GM19351 (cell line): ENCODE measurements around the gene IFT88.

ENCODE experiments used
- ATAC-seq: cut with Tn5 transposase; IDR thresholded peaks from one replicate; pipeline ENCODE4 v1.9.1; 2021; ENCODE audit warnings: mild to moderate bottlenecking, moderate library complexity; ENCODE audit not compliant: unreplicated experiment

Gene IFT88

GRCh38 chr13:20711301-20712044 is 144.5 kb downstream of the IFT88 start:
- ATAC-seq, result no peak

- ATAC-seq, result no peak
Observed at GRCh38 chr13:20713014-20713376, 146.0 kb downstream of the IFT88 start.

GRCh38 chr13:20713751-20714150 is 146.8 kb downstream of the IFT88 start:
- ATAC-seq, result no peak

GRCh38 chr13:20714161-20714560 is 147.2 kb downstream of the IFT88 start:
- no peak for ATAC-seq

GRCh38 chr13:20714563-20715329 is 147.8 kb downstream of the IFT88 start:
- no peak for ATAC-seq

DNA sequence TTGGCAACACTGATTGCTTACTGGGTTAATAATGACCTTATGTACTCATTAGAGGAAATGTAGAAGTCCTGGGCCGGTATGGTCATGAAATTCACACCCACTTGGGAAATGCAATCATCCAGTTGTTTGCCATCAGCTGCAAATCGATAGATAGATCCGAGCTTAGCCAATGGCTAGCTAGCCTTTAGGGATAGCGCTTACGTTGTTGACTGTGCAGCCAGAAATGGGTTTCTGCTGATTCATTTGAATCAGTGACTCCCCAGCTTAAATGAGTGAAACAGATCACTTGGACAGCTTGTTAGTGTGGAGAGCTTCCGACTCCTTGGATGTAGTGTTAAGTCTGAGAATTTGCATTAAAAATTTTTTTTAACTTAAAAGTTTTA is 148.4 kb downstream of the IFT88 start:
- ATAC-seq, result no peak

GRCh38 chr13:20716951-20717350 is 150.0 kb downstream of the IFT88 start:
- ATAC-seq, result no peak

GRCh38 chr13:20717581-20718542 is 150.9 kb downstream of the IFT88 start:
- no peak for ATAC-seq

DNA sequence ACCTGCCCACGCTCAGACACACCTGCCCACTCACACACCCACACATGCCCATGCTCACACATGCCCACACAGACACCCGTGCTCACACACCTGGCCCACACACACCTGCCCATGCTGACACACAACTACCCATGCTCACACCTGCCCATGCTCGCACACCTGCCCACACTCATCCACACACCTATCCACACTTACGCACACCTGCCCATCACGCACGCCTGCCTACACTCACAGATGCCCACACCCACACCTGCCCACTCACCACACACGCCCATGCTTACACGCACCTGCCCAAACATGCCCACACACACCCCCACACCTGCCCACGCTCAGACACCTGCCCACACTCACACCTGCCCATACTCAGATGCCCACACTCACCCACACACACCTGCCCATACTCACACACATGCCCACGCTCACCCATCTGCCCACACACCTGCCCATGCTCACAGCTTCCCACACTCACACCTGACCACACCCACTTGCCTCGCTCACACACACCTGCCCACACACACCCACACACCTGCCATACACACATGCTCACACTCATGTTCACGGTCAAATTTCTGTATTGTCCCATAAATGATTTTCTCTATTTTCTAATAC is 152.1 kb downstream of the IFT88 start:
- no peak for ATAC-seq

DNA sequence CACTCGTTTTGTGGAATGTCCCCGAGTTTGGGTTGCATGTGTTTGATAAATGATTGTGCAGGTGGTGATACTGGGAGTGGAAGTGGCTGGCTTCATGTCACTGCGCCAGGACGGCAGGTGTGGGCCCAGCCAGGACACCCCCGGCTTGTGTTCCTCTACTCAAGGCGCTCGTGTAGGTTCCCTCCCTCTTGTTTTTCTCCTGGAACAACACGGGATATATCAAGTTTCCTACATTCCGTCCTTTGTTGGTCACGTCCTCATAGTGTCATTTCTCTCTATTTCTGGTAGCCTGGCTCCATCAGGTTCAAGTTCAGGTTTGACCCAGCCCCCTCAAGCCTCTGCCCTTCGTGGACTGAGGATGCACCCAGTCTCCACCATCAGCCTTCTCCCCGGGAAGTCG is 152.8 kb downstream of the IFT88 start:
- ATAC-seq, result no peak

DNA sequence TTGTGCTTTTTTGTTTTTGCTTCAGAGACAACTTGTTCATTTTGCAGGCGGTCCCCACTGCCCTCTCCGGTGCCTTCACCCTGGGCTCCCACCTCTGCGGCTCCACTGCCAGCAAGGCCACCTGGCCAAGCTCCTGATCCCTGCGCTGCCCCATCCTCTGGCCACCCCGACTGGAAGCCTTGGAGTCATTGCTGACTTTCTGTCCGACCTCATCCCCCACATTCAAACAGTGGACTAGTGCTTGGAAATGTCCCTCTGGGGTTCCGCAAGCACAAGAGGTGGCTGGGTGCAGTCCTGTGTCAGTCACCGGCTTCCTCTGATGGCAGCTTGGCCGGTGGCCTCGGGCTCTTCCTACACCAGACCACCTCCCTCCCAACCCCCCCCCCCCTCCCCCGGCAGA is 153.5 kb downstream of the IFT88 start:
- ATAC-seq, result no peak

- no peak for ATAC-seq
Observed at GRCh38 chr13:20721058-20721453, 154.1 kb downstream of the IFT88 start.

- no peak for ATAC-seq
Observed at GRCh38 chr13:20721454-20722357, 154.7 kb downstream of the IFT88 start.

- ATAC-seq, result no peak
Observed at GRCh38 chr13:20727856-20728255, 160.9 kb downstream of the IFT88 start.

DNA sequence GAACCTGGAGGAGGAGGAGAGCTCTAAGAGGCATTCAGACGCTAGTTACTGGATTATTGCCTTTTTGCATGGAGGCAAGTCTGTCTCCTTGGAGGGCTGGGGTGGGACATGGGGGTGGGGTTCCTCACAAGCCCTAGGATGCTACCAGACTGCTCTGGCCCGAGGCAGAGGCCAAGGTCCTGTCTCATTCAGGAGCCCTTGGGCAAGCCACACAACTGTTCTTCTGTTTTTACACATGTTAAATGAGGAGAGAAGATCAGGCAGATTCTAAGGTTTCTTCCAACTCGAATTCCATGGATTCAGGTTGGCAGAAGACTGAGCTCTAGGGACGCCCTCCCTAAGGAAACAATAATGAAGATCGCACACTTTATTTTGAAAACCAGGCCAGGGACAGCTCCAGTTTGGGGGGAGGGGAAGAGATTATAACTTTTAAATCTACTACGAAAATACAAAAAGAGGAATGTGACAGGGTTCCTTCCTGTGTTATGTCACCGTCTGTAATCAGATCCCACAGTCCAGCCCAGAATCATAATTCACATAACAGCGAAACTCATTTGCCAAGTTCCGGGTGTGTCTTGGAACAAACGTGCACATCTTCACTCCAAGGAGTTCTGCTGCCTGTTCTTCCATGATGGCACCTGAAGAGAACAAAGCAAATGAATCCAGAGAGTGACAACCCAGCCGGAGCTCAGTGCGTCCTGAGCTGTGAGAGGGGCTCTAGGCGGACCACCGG is 161.8 kb downstream of the IFT88 start:
- ATAC-seq, result no peak

- ATAC-seq, result no peak
Observed at GRCh38 chr13:20729633-20730585, 163.0 kb downstream of the IFT88 start.

DNA sequence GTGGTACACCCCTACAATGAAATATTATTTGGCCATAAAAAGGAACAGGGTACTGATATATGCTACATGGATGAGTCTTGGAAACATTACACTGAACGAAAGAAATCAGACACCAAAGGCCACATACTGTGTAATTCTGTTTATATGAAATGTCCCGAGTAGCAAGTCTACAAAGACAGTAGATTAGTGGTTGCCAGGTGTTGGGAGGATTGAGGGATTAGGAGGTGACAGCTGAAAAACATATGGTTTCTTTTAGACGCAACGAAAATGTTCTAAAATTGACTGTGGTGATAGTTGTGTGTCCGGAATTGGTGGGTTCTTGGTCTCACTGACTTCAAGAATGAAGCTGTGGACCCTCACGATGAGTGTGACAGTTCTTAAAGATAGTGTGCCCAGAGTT is 171.7 kb downstream of the IFT88 start:
- ATAC-seq, result no peak

DNA sequence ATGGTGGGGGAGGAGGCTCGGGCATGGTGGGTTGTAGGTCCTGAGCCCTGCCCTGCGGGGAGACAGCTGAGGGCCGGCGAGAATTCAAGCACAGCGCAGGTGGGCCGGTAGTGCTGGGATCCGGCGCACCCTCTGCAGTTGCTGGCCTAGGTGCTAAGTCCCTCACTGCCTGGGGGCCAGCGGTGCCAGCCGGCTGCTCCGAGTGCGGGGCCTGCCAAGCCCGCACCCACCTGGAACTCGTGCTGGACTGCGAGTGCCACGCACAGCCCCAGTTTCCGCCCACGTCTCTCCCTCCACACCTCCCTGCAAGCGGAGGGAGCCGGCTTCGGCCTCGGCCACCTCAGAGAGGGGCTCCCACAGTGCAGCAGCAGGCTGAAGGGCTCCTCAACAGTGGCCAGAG is 173.1 kb downstream of the IFT88 start:
- ATAC-seq, result no peak
